NCI-H524 (cell line): ENCODE measurements around the gene WDR5B.
A peak's percentile ranks its signal among the peaks of the same experiment; 100 is the strongest.
"Not testable (repeated sequence)": the region's sequence is repeated elsewhere in the genome, so short reads cannot be mapped to it uniquely, and the experiment has no call there.

Experiments
- DNase-seq, 2 experiments: peaks; one replicate each; lab custom pipeline; 2025; lab: John Stamatoyannopoulos, UW

WDR5B gene

GRCh38 chr3:122415762-122416654 is at the start of gene WDR5B:
TSS of gene WDR5B (minus strand) at chr3:122416062. CDS start at chr3:122415528, 534 bp downstream.
- no peak for DNase-seq

GRCh38 chr3:122464659-122465058 is 48.8 kb upstream of the WDR5B start:
- DNase-seq = no peak

- DNase-seq = no peak
These were observed 46.5 kb upstream of the WDR5B start for GRCh38 chr3:122462406-122462805.

- no peak for DNase-seq
These were observed 45.9 kb upstream of the WDR5B start for GRCh38 chr3:122461806-122462205.

- DNase-seq = peak; percentile 26 to 66
These were observed 43.1 kb upstream of the WDR5B start for GRCh38 chr3:122458992-122459391.

- no peak for DNase-seq
These were observed 41.8 kb upstream of the WDR5B start for GRCh38 chr3:122457706-122458105.

GRCh38 chr3:122456074-122456473 is 40.2 kb upstream of the WDR5B start:
- no peak for DNase-seq

GRCh38 chr3:122451371-122451770 is 35.5 kb upstream of the WDR5B start:
- no peak for DNase-seq

GRCh38 chr3:122448218-122448617 is 32.4 kb upstream of the WDR5B start:
- not testable (repeated sequence) for DNase-seq

- DNase-seq = not testable (repeated sequence)
These were observed 28.6 kb upstream of the WDR5B start for GRCh38 chr3:122444491-122444887.

- not testable (repeated sequence) for DNase-seq
These were observed 28.1 kb upstream of the WDR5B start for GRCh38 chr3:122443762-122444490.

GRCh38 chr3:122443090-122443489 is 27.2 kb upstream of the WDR5B start:
- no peak for DNase-seq

GRCh38 chr3:122435950-122436349 is 20.1 kb upstream of the WDR5B start:
- DNase-seq = no peak

- DNase-seq = no peak
These were observed 14.5 kb upstream of the WDR5B start for GRCh38 chr3:122430371-122430770.

GRCh38 chr3:122427857-122428471 is 12.1 kb upstream of the WDR5B start:
- DNase-seq = no peak

GRCh38 chr3:122421836-122422235 is 6.0 kb upstream of the WDR5B start:
- DNase-seq = no peak

GRCh38 chr3:122421101-122421500 is 5.2 kb upstream of the WDR5B start:
- no peak for DNase-seq

GRCh38 chr3:122416966-122417365 is 1.1 kb upstream of the WDR5B start:
- DNase-seq = no peak

- no peak for DNase-seq
These were observed 638 bp downstream of the WDR5B start for GRCh38 chr3:122415104-122415744.

- DNase-seq = no peak
These were observed 1.5 kb downstream of the WDR5B start for GRCh38 chr3:122414391-122414790.

- no peak for DNase-seq
These were observed 5.2 kb downstream of the WDR5B start for GRCh38 chr3:122410639-122411038.

- no peak for DNase-seq
These were observed 5.8 kb downstream of the WDR5B start for GRCh38 chr3:122410111-122410510.
